ENCODE data around the gene SLC30A1.

DNA sequence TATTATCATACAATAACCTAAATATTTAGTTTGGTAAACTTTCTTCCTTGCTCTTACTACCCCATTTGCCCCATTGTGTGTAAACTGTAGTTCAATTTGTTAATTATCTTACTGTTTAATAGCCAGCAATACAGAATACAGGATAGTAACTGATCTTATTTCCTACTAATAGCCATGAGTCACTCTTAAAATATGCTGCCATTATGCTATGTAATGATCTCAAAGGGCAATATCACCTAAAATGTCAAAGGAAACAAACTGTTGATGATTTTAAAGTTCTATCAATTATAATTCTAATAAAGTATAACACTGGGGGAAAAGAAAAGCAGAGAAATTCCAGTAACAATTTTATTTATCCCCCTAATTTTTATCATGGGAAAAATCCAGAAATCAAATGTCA, 4.3 kb downstream of the SLC30A1 start:
- TF ChIP-seq EP300 (IDR thresholded peaks at IDR 0.05): no peak
- TF ChIP-seq POLR2AphosphoS5 (IDR thresholded peaks at IDR 0.05): no peak
- no peak for TF ChIP-seq CTCF (IDR thresholded peaks at IDR 0.05)
